ENCODE results near the gene RNF34.

DNA sequence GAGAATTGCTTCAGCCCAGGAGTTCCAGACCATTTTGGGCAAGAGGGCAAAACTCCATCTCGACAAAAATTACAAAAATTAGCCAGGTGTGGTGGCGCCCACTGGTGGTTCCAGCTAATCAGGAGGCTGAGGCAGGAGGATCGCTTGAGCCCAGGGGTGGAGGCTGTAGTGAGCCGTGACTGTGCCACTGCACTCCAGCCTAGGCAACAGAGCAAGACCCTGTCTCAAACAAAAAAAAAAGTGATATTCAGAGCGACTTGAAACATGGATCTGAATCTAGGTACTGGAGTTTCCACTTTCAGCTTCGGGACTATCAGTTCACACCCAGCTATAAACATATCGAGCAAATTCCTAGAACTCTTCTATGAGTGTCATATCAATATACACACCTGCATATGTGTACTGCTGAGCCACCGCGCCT lies 16.3 kb upstream of the RNF34 start:
- TF ChIP-seq CTCF (IDR thresholded peaks at IDR 0.05) (no peak), POLR2A (IDR thresholded peaks at IDR 0.05) (no peak)
